GM21737 (cell line): Measurements from ENCODE around the gene RBFOX1.

Experiments
- ATAC-seq: cut with Tn5 transposase; IDR thresholded peaks from one replicate; pipeline ENCODE4 v1.9.1; 2021; ENCODE audit warnings: mild to moderate bottlenecking, moderate library complexity; ENCODE audit not compliant: unreplicated experiment

RBFOX1 gene

GRCh38 chr16:7513429-7513828, 180.8 kb downstream of the RBFOX1 start:
- no peak for ATAC-seq

GRCh38 chr16:7515543-7515942, 182.9 kb downstream of the RBFOX1 start:
- no peak for ATAC-seq

GRCh38 chr16:7517496-7517895, 184.9 kb downstream of the RBFOX1 start:
- ATAC-seq = no peak

GRCh38 chr16:7518158-7518557, 185.5 kb downstream of the RBFOX1 start:
- no peak for ATAC-seq

- no peak for ATAC-seq
Observed at GRCh38 chr16:7521834-7522233, 189.2 kb downstream of the RBFOX1 start.

- ATAC-seq = no peak
Observed at GRCh38 chr16:7524419-7524818, 191.8 kb downstream of the RBFOX1 start.

GRCh38 chr16:7526736-7527135, 194.1 kb downstream of the RBFOX1 start:
- ATAC-seq = no peak

- no peak for ATAC-seq
Observed at GRCh38 chr16:7532534-7532933, 199.9 kb downstream of the RBFOX1 start.

- no peak for ATAC-seq
Observed at GRCh38 chr16:7534749-7535148, 202.1 kb downstream of the RBFOX1 start.

GRCh38 chr16:7541026-7541425, 208.4 kb downstream of the RBFOX1 start:
- no peak for ATAC-seq

GRCh38 chr16:7545251-7545650, 212.6 kb downstream of the RBFOX1 start:
- no peak for ATAC-seq

GRCh38 chr16:7546948-7547347, 214.3 kb downstream of the RBFOX1 start:
- no peak for ATAC-seq

- ATAC-seq = no peak
Observed at GRCh38 chr16:7547736-7548135, 215.1 kb downstream of the RBFOX1 start.

GRCh38 chr16:7548796-7549318, 216.2 kb downstream of the RBFOX1 start:
- ATAC-seq = no peak

- ATAC-seq = no peak
Observed at GRCh38 chr16:7550096-7550495, 217.5 kb downstream of the RBFOX1 start.

- ATAC-seq = no peak
Observed at GRCh38 chr16:7555459-7555858, 222.8 kb downstream of the RBFOX1 start.

GRCh38 chr16:7561908-7562405, 229.3 kb downstream of the RBFOX1 start:
- ATAC-seq = no peak

GRCh38 chr16:7566360-7566759, 233.7 kb downstream of the RBFOX1 start:
- ATAC-seq = no peak

GRCh38 chr16:7571366-7571765, 238.7 kb downstream of the RBFOX1 start:
- no peak for ATAC-seq

- ATAC-seq = no peak
Observed at GRCh38 chr16:7577588-7577987, 244.9 kb downstream of the RBFOX1 start.

GRCh38 chr16:7579454-7579853, 246.8 kb downstream of the RBFOX1 start:
- ATAC-seq = no peak

GRCh38 chr16:7581175-7581574, 248.5 kb downstream of the RBFOX1 start:
- ATAC-seq = no peak

GRCh38 chr16:7583396-7583795, 250.8 kb downstream of the RBFOX1 start:
- ATAC-seq = no peak
